Measurements from ENCODE around the gene SLCO6A1.
A peak's percentile ranks its signal among the peaks of the same experiment; 100 is the strongest.

Gene SLCO6A1

DNA sequence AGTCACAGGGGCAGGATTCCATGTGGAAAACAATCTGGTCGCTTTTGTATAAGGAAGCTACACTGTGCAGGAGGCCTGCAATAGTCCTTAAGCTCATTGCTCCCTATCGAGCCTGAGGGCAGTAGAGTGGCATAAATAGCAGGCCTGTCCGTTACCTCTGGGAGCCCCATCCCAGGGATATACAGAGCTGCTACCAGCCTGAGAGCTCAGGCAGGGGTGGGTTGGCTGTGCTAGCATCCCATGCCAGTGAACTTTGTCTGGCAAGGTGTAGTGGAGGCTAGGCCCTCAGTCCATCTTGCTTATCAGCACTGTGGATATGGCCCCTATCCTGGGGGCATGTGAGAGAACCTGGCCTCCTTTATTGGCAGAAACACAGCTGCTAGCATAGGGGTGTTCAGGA lies 47.7 kb downstream of the SLCO6A1 start:
- TF ChIP-seq, protein P1, sequence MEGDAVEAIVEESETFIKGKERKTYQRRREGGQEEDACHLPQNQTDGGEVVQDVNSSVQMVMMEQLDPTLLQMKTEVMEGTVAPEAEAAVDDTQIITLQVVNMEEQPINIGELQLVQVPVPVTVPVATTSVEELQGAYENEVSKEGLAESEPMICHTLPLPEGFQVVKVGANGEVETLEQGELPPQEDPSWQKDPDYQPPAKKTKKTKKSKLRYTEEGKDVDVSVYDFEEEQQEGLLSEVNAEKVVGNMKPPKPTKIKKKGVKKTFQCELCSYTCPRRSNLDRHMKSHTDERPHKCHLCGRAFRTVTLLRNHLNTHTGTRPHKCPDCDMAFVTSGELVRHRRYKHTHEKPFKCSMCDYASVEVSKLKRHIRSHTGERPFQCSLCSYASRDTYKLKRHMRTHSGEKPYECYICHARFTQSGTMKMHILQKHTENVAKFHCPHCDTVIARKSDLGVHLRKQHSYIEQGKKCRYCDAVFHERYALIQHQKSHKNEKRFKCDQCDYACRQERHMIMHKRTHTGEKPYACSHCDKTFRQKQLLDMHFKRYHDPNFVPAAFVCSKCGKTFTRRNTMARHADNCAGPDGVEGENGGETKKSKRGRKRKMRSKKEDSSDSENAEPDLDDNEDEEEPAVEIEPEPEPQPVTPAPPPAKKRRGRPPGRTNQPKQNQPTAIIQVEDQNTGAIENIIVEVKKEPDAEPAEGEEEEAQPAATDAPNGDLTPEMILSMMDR (conservative IDR thresholded peaks at IDR 0.05; ENCODE audit: control insufficient read depth, insufficient read depth, low read depth, low read length), result no peak
- H3K4me3 ChIP-seq (ENCODE audit: control insufficient read depth, low read depth, low read length), result no peak overlapping the region
- no peak for DNase-seq (ENCODE audit: low read depth)

DNA sequence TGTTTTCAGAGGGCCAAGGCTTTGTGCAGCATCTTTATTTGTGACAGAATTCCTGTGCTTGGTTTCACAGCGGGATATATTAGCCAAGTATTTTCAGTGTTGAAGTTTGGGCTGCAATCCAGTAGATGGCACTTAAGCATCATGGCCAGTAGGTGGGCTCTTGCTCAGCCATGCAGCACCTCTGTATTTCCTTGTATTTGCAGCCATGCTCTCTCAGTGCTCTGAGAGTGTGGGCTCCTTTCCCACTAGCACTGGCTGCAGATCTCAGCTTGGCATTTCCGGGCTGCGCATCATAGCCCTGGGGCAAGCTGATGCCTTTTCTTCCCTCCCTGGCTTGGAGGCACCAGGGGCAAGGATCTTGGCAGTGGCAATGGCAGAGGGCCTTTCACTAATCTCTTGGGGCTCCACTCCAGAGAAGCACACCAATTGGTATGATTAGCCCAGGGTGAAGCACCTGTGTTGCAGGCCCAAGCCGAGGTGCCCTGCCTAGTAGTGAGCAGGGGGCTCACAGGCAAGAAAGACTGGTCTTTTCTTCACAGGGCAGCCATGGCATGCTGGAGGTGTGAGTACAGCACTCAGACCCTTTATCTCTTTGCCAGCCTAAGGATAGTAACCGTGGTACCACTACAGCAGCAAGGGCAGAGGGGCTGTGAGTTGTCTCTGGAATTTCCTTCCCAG lies 48.3 kb downstream of the SLCO6A1 start:
- TF ChIP-seq, protein P1 (conservative IDR thresholded peaks at IDR 0.05; ENCODE audit: control insufficient read depth, insufficient read depth, low read depth, low read length), result no peak
- H3K4me3 ChIP-seq (ENCODE audit: control insufficient read depth, low read depth, low read length), result no peak overlapping the region
- DNase-seq (ENCODE audit: low read depth), result peak; percentile 0

DNA sequence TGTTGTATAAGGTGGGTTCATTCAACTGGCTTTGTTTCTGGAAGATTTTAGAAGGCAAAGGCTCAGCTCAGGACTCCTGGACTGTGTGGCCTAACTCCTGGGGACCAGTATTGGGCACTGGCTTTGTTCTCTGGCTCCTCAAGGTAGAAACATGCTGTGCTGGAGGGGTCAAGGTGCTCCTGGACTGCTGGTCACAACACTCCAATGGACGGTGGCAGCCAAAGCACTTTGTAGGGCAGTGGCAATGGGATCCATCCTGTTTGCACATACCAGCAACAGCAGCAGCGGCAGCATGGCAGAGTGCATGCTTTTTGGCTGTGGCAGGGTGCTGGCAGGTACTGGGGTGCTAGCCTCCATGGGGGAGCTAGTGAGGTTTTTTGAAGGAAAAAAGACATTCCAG lies 65.3 kb downstream of the SLCO6A1 start:
- no peak for DNase-seq (ENCODE audit: low read depth)
- no peak overlapping the region for H3K4me3 ChIP-seq (ENCODE audit: control insufficient read depth, low read depth, low read length)
- TF ChIP-seq, protein P1 (conservative IDR thresholded peaks at IDR 0.05; ENCODE audit: control insufficient read depth, insufficient read depth, low read depth, low read length), result no peak

- H3K4me3 ChIP-seq (ENCODE audit: control insufficient read depth, low read depth, low read length), result no peak overlapping the region
- TF ChIP-seq, protein P1 (conservative IDR thresholded peaks at IDR 0.05; ENCODE audit: control insufficient read depth, insufficient read depth, low read depth, low read length), result no peak
- DNase-seq (ENCODE audit: low read depth), result no peak
Observed at GRCh38 chr5:102421647-102422046, 77.2 kb downstream of the SLCO6A1 start.

- TF ChIP-seq, protein P1 (conservative IDR thresholded peaks at IDR 0.05; ENCODE audit: control insufficient read depth, insufficient read depth, low read depth, low read length), result no peak
- H3K4me3 ChIP-seq (ENCODE audit: control insufficient read depth, low read depth, low read length), result no peak overlapping the region
Observed at GRCh38 chr5:102418531-102418930, 80.3 kb downstream of the SLCO6A1 start.

GRCh38 chr5:102414448-102414847 lies 84.4 kb downstream of the SLCO6A1 start:
- DNase-seq (ENCODE audit: low read depth), result no peak
- TF ChIP-seq, protein P1 (conservative IDR thresholded peaks at IDR 0.05; ENCODE audit: control insufficient read depth, insufficient read depth, low read depth, low read length), result no peak

More at GRCh38 chr5:102418531-102418930, 80.3 kb downstream of the SLCO6A1 start:
- no peak for DNase-seq (ENCODE audit: low read depth)

More at GRCh38 chr5:102414448-102414847, 84.4 kb downstream of the SLCO6A1 start:
- no peak overlapping the region for H3K4me3 ChIP-seq (ENCODE audit: control insufficient read depth, low read depth, low read length)
